DND-41 (cell line): ENCODE measurements around the gene CACNA1E.

Experiments used
- EZH2 ChIP-seq: IDR thresholded peaks from 3 replicates; pipeline ENCODE4 v1.6.1; 2012; ENCODE audit warnings: borderline replicate concordance, low read depth, mild to moderate bottlenecking, moderate library complexity, low read length, inconsistent platforms; ENCODE audit not compliant: severe bottlenecking
- TF ChIP-seq, protein P1 (sequence below): IDR thresholded peaks from 2 replicates; pipeline ENCODE4 v1.5.1; 2012; ENCODE audit warnings: borderline replicate concordance, low read length, moderate library complexity, mild to moderate bottlenecking; ENCODE audit not compliant: poor library complexity, severe bottlenecking; ENCODE audit errors: extremely low read depth

GRCh38 chr1:181798191-181798926 is 315.0 kb downstream of the CACNA1E start:
- TF ChIP-seq, protein P1, sequence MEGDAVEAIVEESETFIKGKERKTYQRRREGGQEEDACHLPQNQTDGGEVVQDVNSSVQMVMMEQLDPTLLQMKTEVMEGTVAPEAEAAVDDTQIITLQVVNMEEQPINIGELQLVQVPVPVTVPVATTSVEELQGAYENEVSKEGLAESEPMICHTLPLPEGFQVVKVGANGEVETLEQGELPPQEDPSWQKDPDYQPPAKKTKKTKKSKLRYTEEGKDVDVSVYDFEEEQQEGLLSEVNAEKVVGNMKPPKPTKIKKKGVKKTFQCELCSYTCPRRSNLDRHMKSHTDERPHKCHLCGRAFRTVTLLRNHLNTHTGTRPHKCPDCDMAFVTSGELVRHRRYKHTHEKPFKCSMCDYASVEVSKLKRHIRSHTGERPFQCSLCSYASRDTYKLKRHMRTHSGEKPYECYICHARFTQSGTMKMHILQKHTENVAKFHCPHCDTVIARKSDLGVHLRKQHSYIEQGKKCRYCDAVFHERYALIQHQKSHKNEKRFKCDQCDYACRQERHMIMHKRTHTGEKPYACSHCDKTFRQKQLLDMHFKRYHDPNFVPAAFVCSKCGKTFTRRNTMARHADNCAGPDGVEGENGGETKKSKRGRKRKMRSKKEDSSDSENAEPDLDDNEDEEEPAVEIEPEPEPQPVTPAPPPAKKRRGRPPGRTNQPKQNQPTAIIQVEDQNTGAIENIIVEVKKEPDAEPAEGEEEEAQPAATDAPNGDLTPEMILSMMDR: no peak
- no peak for TF ChIP-seq EZH2
